ENCODE results near the gene MAP4K5.

MAP4K5 gene

DNA sequence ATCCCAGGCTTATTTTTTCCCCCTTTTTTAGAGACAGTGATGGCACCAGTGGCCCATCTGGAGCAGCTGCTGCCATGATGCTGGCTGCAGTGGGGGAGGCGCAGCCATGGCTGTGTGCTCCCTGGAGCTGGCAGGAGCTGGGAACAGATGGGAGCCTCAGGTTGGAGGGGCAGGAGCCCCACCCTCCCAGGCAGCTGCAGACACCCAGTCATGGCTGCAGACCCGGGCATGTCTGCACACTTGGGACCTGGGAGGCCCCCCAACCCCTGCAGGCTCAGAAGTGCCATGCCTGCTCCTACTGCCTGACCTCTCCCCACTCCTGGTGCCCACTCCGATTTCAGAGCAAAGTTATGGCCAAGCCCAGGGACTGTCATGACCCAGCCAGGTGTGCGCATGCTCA lies 160.8 kb downstream of the MAP4K5 start:
- no peak for DNase-seq (ENCODE audit: extremely low read depth, insufficient read length)
- TF ChIP-seq, protein P1, sequence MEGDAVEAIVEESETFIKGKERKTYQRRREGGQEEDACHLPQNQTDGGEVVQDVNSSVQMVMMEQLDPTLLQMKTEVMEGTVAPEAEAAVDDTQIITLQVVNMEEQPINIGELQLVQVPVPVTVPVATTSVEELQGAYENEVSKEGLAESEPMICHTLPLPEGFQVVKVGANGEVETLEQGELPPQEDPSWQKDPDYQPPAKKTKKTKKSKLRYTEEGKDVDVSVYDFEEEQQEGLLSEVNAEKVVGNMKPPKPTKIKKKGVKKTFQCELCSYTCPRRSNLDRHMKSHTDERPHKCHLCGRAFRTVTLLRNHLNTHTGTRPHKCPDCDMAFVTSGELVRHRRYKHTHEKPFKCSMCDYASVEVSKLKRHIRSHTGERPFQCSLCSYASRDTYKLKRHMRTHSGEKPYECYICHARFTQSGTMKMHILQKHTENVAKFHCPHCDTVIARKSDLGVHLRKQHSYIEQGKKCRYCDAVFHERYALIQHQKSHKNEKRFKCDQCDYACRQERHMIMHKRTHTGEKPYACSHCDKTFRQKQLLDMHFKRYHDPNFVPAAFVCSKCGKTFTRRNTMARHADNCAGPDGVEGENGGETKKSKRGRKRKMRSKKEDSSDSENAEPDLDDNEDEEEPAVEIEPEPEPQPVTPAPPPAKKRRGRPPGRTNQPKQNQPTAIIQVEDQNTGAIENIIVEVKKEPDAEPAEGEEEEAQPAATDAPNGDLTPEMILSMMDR (IDR thresholded peaks at IDR 0.05; ENCODE audit: insufficient read depth, low read length, poor library complexity, severe bottlenecking), result no peak
- Histone ChIP-seq H3K36me3 (ENCODE audit: control insufficient read depth, insufficient read depth, low read length) (no peaks in the 10 kb centered on the region), H3K27me3 (replicated peaks; ENCODE audit: control insufficient read depth, insufficient read depth, low read length) (no peaks in the 10 kb centered on the region), H3K4me3 (replicated peaks; ENCODE audit: low read depth, low read length) (no peak overlapping the region)
